Activated CD4-positive, alpha-beta T cell treated with anti-CD3 and anti-CD28 coated beads for 24 hours (primary cell): ENCODE data around the gene RALGAPA2.
"Not testable (repeated sequence)": the region's sequence is repeated elsewhere in the genome, so short reads cannot be mapped to it uniquely, and the experiment has no call there.

ENCODE experiments used
- DNase-seq, 2 donors: peaks; one replicate each; pipeline ENCODE4 v3.0.0-alpha.2; 2020; ENCODE audit warnings: low read depth in 2 of 2

The RALGAPA2 gene

GRCh38 chr20:20367575-20368417, 344.6 kb downstream of the RALGAPA2 start, which contains the start of gene INSM1:
INSM1 (plus strand) TSS chr20:20368104; CDS start chr20:20368268, 164 bp downstream.
- DNase-seq: peak in 1 of 2 donors; percentile 41

- DNase-seq: no peak
Measured at GRCh38 chr20:20366876-20367574, 345.4 kb downstream of the RALGAPA2 start.

- DNase-seq: no peak
Measured at GRCh38 chr20:20366551-20366875, 345.9 kb downstream of the RALGAPA2 start.

GRCh38 chr20:20365480-20366161, 346.8 kb downstream of the RALGAPA2 start:
- DNase-seq: no peak

- DNase-seq: no peak
Measured at GRCh38 chr20:20364593-20365479, 347.6 kb downstream of the RALGAPA2 start.

GRCh38 chr20:20363799-20364592, 348.4 kb downstream of the RALGAPA2 start:
- DNase-seq: no peak

GRCh38 chr20:20363434-20363798, 349.0 kb downstream of the RALGAPA2 start:
- DNase-seq: no peak

GRCh38 chr20:20362774-20363433, 349.5 kb downstream of the RALGAPA2 start:
- no peak for DNase-seq

GRCh38 chr20:20360464-20360863, 352.0 kb downstream of the RALGAPA2 start:
- DNase-seq: no peak

- no peak for DNase-seq
Measured at GRCh38 chr20:20359628-20360027, 352.8 kb downstream of the RALGAPA2 start.

GRCh38 chr20:20358801-20359200, 353.6 kb downstream of the RALGAPA2 start:
- DNase-seq: no peak

GRCh38 chr20:20355503-20355902, 356.9 kb downstream of the RALGAPA2 start:
- DNase-seq: not testable (repeated sequence)

- no peak for DNase-seq
Measured at GRCh38 chr20:20353576-20353975, 358.9 kb downstream of the RALGAPA2 start.

- no peak for DNase-seq
Measured at GRCh38 chr20:20344476-20344875, 368.0 kb downstream of the RALGAPA2 start.

GRCh38 chr20:20343932-20344331, 368.5 kb downstream of the RALGAPA2 start:
- no peak for DNase-seq
